Measurements from ENCODE around the gene ETV1.

ETV1 gene

GRCh38 chr7:13998866-13999265, 9.4 kb upstream of the ETV1 start:
- Histone ChIP-seq H3K9ac (no peak overlapping the region), H3K27ac (no peak overlapping the region), H3K79me2 (ENCODE audit: insufficient read depth, low read depth) (no peaks in the 10 kb centered on the region), H3K4me3 (IDR thresholded peaks at IDR 0.05; ENCODE audit: insufficient read depth, low read depth, low read length) (no peak overlapping the region), H2AFZ (ENCODE audit: low read depth) (no peak overlapping the region), H4K20me1 (ENCODE audit: insufficient read depth) (no peaks in the 10 kb centered on the region), H3K4me2 (no peak overlapping the region), H3K36me3 (ENCODE audit: insufficient read depth) (no peaks in the 10 kb centered on the region), H3K27me3 (ENCODE audit: insufficient read depth, low read depth) (no peaks in the 10 kb centered on the region), H3K4me1 (ENCODE audit: low read depth, poor library complexity, severe bottlenecking) (no peaks in the 10 kb centered on the region)
- TF ChIP-seq CTCF (conservative IDR thresholded peaks at IDR 0.05; ENCODE audit: low read depth, low read length) = no peak

- Histone ChIP-seq H2AFZ (ENCODE audit: low read depth) (peak overlapping the region; percentile 95; the same call in 1 of the 2 replicates), H3K4me2 (no peak overlapping the region), H3K9ac (no peak overlapping the region), H4K20me1 (ENCODE audit: insufficient read depth) (no peaks in the 10 kb centered on the region), H3K27ac (no peak overlapping the region), H3K4me3 (IDR thresholded peaks at IDR 0.05; ENCODE audit: insufficient read depth, low read depth, low read length) (no peak overlapping the region), H3K79me2 (ENCODE audit: insufficient read depth, low read depth) (no peaks in the 10 kb centered on the region), H3K4me1 (ENCODE audit: low read depth, poor library complexity, severe bottlenecking) (peaks cover 13% of the 10 kb centered on the region), H3K36me3 (ENCODE audit: insufficient read depth) (no peaks in the 10 kb centered on the region), H3K27me3 (ENCODE audit: insufficient read depth, low read depth) (no peaks in the 10 kb centered on the region)
- no peak for TF ChIP-seq CTCF (conservative IDR thresholded peaks at IDR 0.05; ENCODE audit: low read depth, low read length)
Observed at GRCh38 chr7:13992596-13992964, 3.1 kb upstream of the ETV1 start.

- H4K20me1 ChIP-seq (ENCODE audit: insufficient read depth) = no peaks in the 10 kb centered on the region
- peak overlapping the region; percentile 81 for H3K4me2 ChIP-seq
- H2AFZ ChIP-seq (ENCODE audit: low read depth) = peak overlapping the region; percentile 95
- H3K4me1 ChIP-seq (ENCODE audit: low read depth, poor library complexity, severe bottlenecking) = peaks cover 19% of the 10 kb centered on the region
- H3K4me3 ChIP-seq (IDR thresholded peaks at IDR 0.05; ENCODE audit: insufficient read depth, low read depth, low read length) = no peak overlapping the region
- H3K9ac ChIP-seq = peak overlapping the region; percentile 66; the same call in 1 of the 2 replicates
- H3K27me3 ChIP-seq (ENCODE audit: insufficient read depth, low read depth) = no peaks in the 10 kb centered on the region
- H3K36me3 ChIP-seq (ENCODE audit: insufficient read depth) = no peaks in the 10 kb centered on the region
- no peaks in the 10 kb centered on the region for H3K79me2 ChIP-seq (ENCODE audit: insufficient read depth, low read depth)
- no peak for TF ChIP-seq CTCF (conservative IDR thresholded peaks at IDR 0.05; ENCODE audit: low read depth, low read length)
- H3K27ac ChIP-seq = peak overlapping the region; percentile 79
Observed at GRCh38 chr7:13991791-13992595, 2.5 kb upstream of the ETV1 start.

- Histone ChIP-seq H3K4me2 (peak overlapping the region; percentile 83), H3K36me3 (ENCODE audit: insufficient read depth) (no peaks in the 10 kb centered on the region), H4K20me1 (ENCODE audit: insufficient read depth) (no peaks in the 10 kb centered on the region), H3K9ac (peak overlapping the region; percentile 66), H3K4me1 (ENCODE audit: low read depth, poor library complexity, severe bottlenecking) (peaks cover 21% of the 10 kb centered on the region), H3K79me2 (ENCODE audit: insufficient read depth, low read depth) (no peaks in the 10 kb centered on the region), H2AFZ (ENCODE audit: low read depth) (peak overlapping the region; percentile 95), H3K4me3 (IDR thresholded peaks at IDR 0.05; ENCODE audit: insufficient read depth, low read depth, low read length) (no peak overlapping the region), H3K27me3 (ENCODE audit: insufficient read depth, low read depth) (no peaks in the 10 kb centered on the region), H3K27ac (peak overlapping the region; percentile 79)
- peak; percentile 24; the same call in 1 of the 2 replicates for TF ChIP-seq CTCF (conservative IDR thresholded peaks at IDR 0.05; ENCODE audit: low read depth, low read length)
Observed at GRCh38 chr7:13990984-13991790, 1.7 kb upstream of the ETV1 start.

Measured in KMS-11 (cell line).